Measurements from ENCODE around the gene RSRC1.

RSRC1 gene

GRCh38 chr3:158079599-158079998 is 30.3 kb upstream of the RSRC1 start:
- TF ChIP-seq REST (IDR thresholded peaks at IDR 0.05; ENCODE audit: low read depth), result no peak
- TF ChIP-seq NFIC (IDR thresholded peaks at IDR 0.05), result no peak
- TF ChIP-seq RAD21 (IDR thresholded peaks at IDR 0.05; ENCODE audit: low read depth), result no peak
- TF ChIP-seq CREB1 (IDR thresholded peaks at IDR 0.05; ENCODE audit: low read depth), result no peak
- TF ChIP-seq EP300 (IDR thresholded peaks at IDR 0.05; ENCODE audit: borderline replicate concordance), result no peak
- no peak for TF ChIP-seq EGR1 (IDR thresholded peaks at IDR 0.05)
- no peak for TF ChIP-seq ZBTB7A (IDR thresholded peaks at IDR 0.05; ENCODE audit: low read depth)

- TF ChIP-seq CREB1 (IDR thresholded peaks at IDR 0.05; ENCODE audit: low read depth) (no peak), REST (IDR thresholded peaks at IDR 0.05; ENCODE audit: low read depth) (no peak), CEBPB (IDR thresholded peaks at IDR 0.05) (no peak), MAX (IDR thresholded peaks at IDR 0.05) (no peak), EP300 (IDR thresholded peaks at IDR 0.05; ENCODE audit: borderline replicate concordance) (no peak), ZBTB7A (IDR thresholded peaks at IDR 0.05; ENCODE audit: low read depth) (no peak), TCF12 (IDR thresholded peaks at IDR 0.05; ENCODE audit: low read depth) (no peak), YY1 (IDR thresholded peaks at IDR 0.05; ENCODE audit: low read depth) (no peak), TEAD4 (IDR thresholded peaks at IDR 0.05) (no peak), RAD21 (IDR thresholded peaks at IDR 0.05; ENCODE audit: low read depth) (no peak), EGR1 (IDR thresholded peaks at IDR 0.05) (no peak), USF1 (IDR thresholded peaks at IDR 0.05) (no peak), NFIC (IDR thresholded peaks at IDR 0.05) (no peak)
Observed at GRCh38 chr3:158084651-158085050, 25.2 kb upstream of the RSRC1 start.

- TF ChIP-seq FOXM1 (IDR thresholded peaks at IDR 0.05; ENCODE audit: borderline replicate concordance, low read depth) (no peak), REST (IDR thresholded peaks at IDR 0.05; ENCODE audit: low read depth) (no peak), CEBPB (IDR thresholded peaks at IDR 0.05) (no peak), USF1 (IDR thresholded peaks at IDR 0.05) (no peak), TAF1 (IDR thresholded peaks at IDR 0.05; ENCODE audit: low read depth) (no peak), NFIC (IDR thresholded peaks at IDR 0.05) (no peak), EP300 (IDR thresholded peaks at IDR 0.05; ENCODE audit: borderline replicate concordance) (no peak)
Observed at GRCh38 chr3:158085358-158085757, 24.5 kb upstream of the RSRC1 start.

- TF ChIP-seq ZBTB7A (IDR thresholded peaks at IDR 0.05; ENCODE audit: low read depth) (no peak), TCF12 (IDR thresholded peaks at IDR 0.05; ENCODE audit: low read depth) (no peak), CEBPB (IDR thresholded peaks at IDR 0.05) (no peak), FOXM1 (IDR thresholded peaks at IDR 0.05; ENCODE audit: borderline replicate concordance, low read depth) (no peak), YY1 (IDR thresholded peaks at IDR 0.05; ENCODE audit: low read depth) (no peak), EGR1 (IDR thresholded peaks at IDR 0.05) (no peak), USF1 (IDR thresholded peaks at IDR 0.05) (no peak), CREB1 (IDR thresholded peaks at IDR 0.05; ENCODE audit: low read depth) (no peak), RAD21 (IDR thresholded peaks at IDR 0.05; ENCODE audit: low read depth) (no peak)
Observed at GRCh38 chr3:158085931-158086330, 24.0 kb upstream of the RSRC1 start.

GRCh38 chr3:158086361-158086760 is 23.5 kb upstream of the RSRC1 start:
- no peak for TF ChIP-seq CREB1 (IDR thresholded peaks at IDR 0.05; ENCODE audit: low read depth)
- no peak for TF ChIP-seq RAD21 (IDR thresholded peaks at IDR 0.05; ENCODE audit: low read depth)
- no peak for TF ChIP-seq ZBTB7A (IDR thresholded peaks at IDR 0.05; ENCODE audit: low read depth)
- no peak for TF ChIP-seq TCF12 (IDR thresholded peaks at IDR 0.05; ENCODE audit: low read depth)
- no peak for TF ChIP-seq TAF1 (IDR thresholded peaks at IDR 0.05; ENCODE audit: low read depth)
- no peak for TF ChIP-seq REST (IDR thresholded peaks at IDR 0.05; ENCODE audit: low read depth)
- TF ChIP-seq EGR1 (IDR thresholded peaks at IDR 0.05), result no peak
- no peak for TF ChIP-seq FOXM1 (IDR thresholded peaks at IDR 0.05; ENCODE audit: borderline replicate concordance, low read depth)
- TF ChIP-seq TEAD4 (IDR thresholded peaks at IDR 0.05), result no peak
- no peak for TF ChIP-seq EP300 (IDR thresholded peaks at IDR 0.05; ENCODE audit: borderline replicate concordance)
- no peak for TF ChIP-seq CEBPB (IDR thresholded peaks at IDR 0.05)
- no peak for TF ChIP-seq MAX (IDR thresholded peaks at IDR 0.05)
- TF ChIP-seq YY1 (IDR thresholded peaks at IDR 0.05; ENCODE audit: low read depth), result no peak
- no peak for TF ChIP-seq NFIC (IDR thresholded peaks at IDR 0.05)
- no peak for TF ChIP-seq USF1 (IDR thresholded peaks at IDR 0.05)

All from Ishikawa (cell line).